K562 (cell line): ENCODE measurements around the gene MTFR2. TPM values are rescaled to one million over a fixed set of nuclear protein-coding genes. Genes with fewer than 3 reads are reported as not detected.

ENCODE experiments used
- ATAC-seq: fragments of 200-7000 bp; cut with Tn5 transposase; 3 replicates; pipeline ENCODE4 v1.9.1; 2020; ENCODE audit warnings: moderate library complexity
- BruUV-seq: library from RNA; stranded (reverse); fragments of 400-500 nt; replicated peaks from 2 replicates; lab custom pipeline; 2021; lab: Mats Ljungman, UMichigan
- CTCF ChIA-PET: fragments of 300-600 bp; formaldehyde crosslinking; extraction: SDS; loops from one replicate; lab custom pipeline; 2021; ENCODE audit warnings: low intra/inter-chr PET ratio; lab: Yijun Ruan, JAX
- POLR2A ChIA-PET: fragments of 300-600, 350-650 bp; sonication (Branson Sonifier 250); formaldehyde crosslinking; extraction: SDS; loops from one replicate; lab custom pipeline; 2021; ENCODE audit warnings: antibody characterized with exemption, inconsistent platforms; lab: Yijun Ruan, JAX
- DNase-seq, 4 experiments: peaks; one replicate each; pipeline versions ENCODE4 v3.0.0 to v3.0.0-alpha.2; 2011 to 2018; ENCODE audit warnings: low spot score in 3 of 4, mixed read lengths in 3 of 4; ENCODE audit errors: extremely low read depth in 1 of 4
- FAIRE-seq: peaks from 2 replicates; lab custom pipeline; 2011; peaks lifted over from hg19 to GRCh38; lab: Jason Lieb, UNC
- H2AFZ ChIP-seq: 2 replicates; pipeline ENCODE4 v1.6.0; 2011; ENCODE audit warnings: low read depth, low read length, control low read depth, inconsistent platforms
- H3K27ac ChIP-seq: fragments of 200-600 bp; 3 replicates; pipeline ENCODE4 v1.8.0; 2011; ENCODE audit warnings: low read depth, mild to moderate bottlenecking, control low read depth, inconsistent platforms, low read length, moderate library complexity, mixed read lengths; ENCODE audit errors: extremely low read depth
- H3K27me3 ChIP-seq, 2 experiments: fragments of 300-600 bp in 1 of 2; 2 replicates in 1 of 2; 3 replicates in 1 of 2; pipeline versions ENCODE4 v1.6.0 to v1.8.0; 2011; ENCODE audit warnings: inconsistent platforms in 2 of 2, low read length in 2 of 2, mild to moderate bottlenecking in 1 of 2, mixed read lengths in 1 of 2, moderate library complexity in 1 of 2; ENCODE audit not compliant: control insufficient read depth in 2 of 2, insufficient read depth in 2 of 2
- H3K36me3 ChIP-seq: fragments of 300-600 bp; 3 replicates; pipeline ENCODE4 v1.8.0; 2011; ENCODE audit warnings: mild to moderate bottlenecking, low read length, inconsistent platforms; ENCODE audit not compliant: control insufficient read depth, insufficient read depth
- H3K4me1 ChIP-seq, 2 experiments: fragments of 200-600 bp in 1 of 2; replicated peaks in 1 of 2; 2 replicates in 1 of 2; 3 replicates in 1 of 2; pipeline versions ENCODE4 v1.5.1 to v1.8.0; 2011; ENCODE audit warnings: inconsistent platforms in 2 of 2, low read length in 2 of 2, mild to moderate bottlenecking in 1 of 2, mixed read lengths in 1 of 2, moderate library complexity in 1 of 2; ENCODE audit not compliant: control insufficient read depth in 2 of 2, insufficient read depth in 2 of 2
- H3K4me2 ChIP-seq: 2 replicates; pipeline ENCODE4 v1.6.1; 2011; ENCODE audit warnings: low read length, control low read depth, inconsistent platforms, mixed read lengths; ENCODE audit not compliant: insufficient read depth
- H3K4me3 ChIP-seq: fragments of 200-600 bp; sonication (generic), shearing (Covaris generic); 2 replicates; pipeline ENCODE4 v1.5.1; 2016; ENCODE audit warnings: control low read depth, inconsistent platforms
- H3K79me2 ChIP-seq: fragments of 200-600 bp; 3 replicates; pipeline ENCODE4 v1.8.0; 2011; ENCODE audit warnings: low read length, inconsistent platforms; ENCODE audit not compliant: control insufficient read depth, insufficient read depth
- H3K9ac ChIP-seq, 2 experiments: 2 replicates each; pipeline versions ENCODE4 v1.6.0 to v1.6.1; 2011; ENCODE audit warnings: low read depth in 2 of 2, low read length in 2 of 2, control low read depth in 1 of 2, inconsistent platforms in 1 of 2, mild to moderate bottlenecking in 1 of 2, mixed read lengths in 1 of 2; ENCODE audit not compliant: insufficient read depth in 1 of 2
- H3K9me1 ChIP-seq: one replicate; pipeline ENCODE4 v1.6.0; 2011; ENCODE audit warnings: inconsistent platforms, mild to moderate bottlenecking, low read length, moderate library complexity; ENCODE audit not compliant: control insufficient read depth, insufficient read depth
- H3K9me3 ChIP-seq: replicated peaks from 2 replicates; pipeline ENCODE4 v1.5.1; 2011; ENCODE audit warnings: low read depth, low read length, inconsistent platforms; ENCODE audit not compliant: control insufficient read depth, insufficient read depth
- H4K20me1 ChIP-seq: replicated peaks from 2 replicates; pipeline ENCODE4 v1.6.1; 2011; ENCODE audit warnings: low read length, inconsistent platforms, mixed read lengths; ENCODE audit not compliant: control insufficient read depth, insufficient read depth
- ATF3 ChIP-seq, 2 experiments: fragments of 450-650 bp in 1 of 2; sonication (generic) in 1 of 2; formaldehyde crosslinking in 1 of 2; IDR thresholded peaks in 1 of 2; conservative IDR thresholded peaks in 1 of 2; 2 replicates each; pipeline versions ENCODE4 v1.6.1 to v1.8.1; 2016 to 2023; ENCODE audit warnings: mild to moderate bottlenecking in 2 of 2, moderate library complexity in 2 of 2, inconsistent platforms in 1 of 2, missing genetic modification reagents in 1 of 2
- GATAD2B ChIP-seq: fragments of 450-650 bp; IDR thresholded peaks from 2 replicates; pipeline ENCODE4 v1.6.1; 2017; ENCODE audit warnings: mild to moderate bottlenecking, borderline replicate concordance
- HDAC3 ChIP-seq: fragments of 450-650 bp; IDR thresholded peaks from 2 replicates; pipeline ENCODE4 v1.6.1; 2018; ENCODE audit warnings: borderline replicate concordance, mild to moderate bottlenecking, moderate library complexity; ENCODE audit not compliant: partially characterized antibody
- LCOR ChIP-seq: sonication (generic); formaldehyde crosslinking; IDR thresholded peaks from 2 replicates; pipeline ENCODE4 v1.8.0; 2022; ENCODE audit warnings: mild to moderate bottlenecking, missing genetic modification reagents
- MCM7 ChIP-seq, 2 experiments: fragments of 450-650 bp; IDR thresholded peaks; 2 replicates each; pipeline ENCODE4 v1.6.1; 2016 to 2018
- NFYB ChIP-seq: IDR thresholded peaks from 2 replicates; pipeline ENCODE4 v1.6.1; 2011; ENCODE audit warnings: mild to moderate bottlenecking, moderate library complexity; ENCODE audit not compliant: insufficient read length; ENCODE audit errors: extremely low read depth
- RUNX1 ChIP-seq: sonication (generic); IDR thresholded peaks from 2 replicates; pipeline ENCODE4 v1.6.1; 2016; ENCODE audit warnings: antibody characterized with exemption, low read depth
- ZNF707 ChIP-seq: fragments of 250-450 bp; sonication (Bioruptor Pico); conservative IDR thresholded peaks from 2 replicates; pipeline ENCODE4 v1.8.0; 2022; ENCODE audit warnings: inconsistent platforms, mild to moderate bottlenecking, moderate library complexity
- WGBS: fragments of 100-300 bp; shearing (Covaris generic); methylation state at CpG from one replicate; pipeline ENCODE4 v1.1.6; 2016; ENCODE audit warnings: low coverage, mixed read lengths; ENCODE audit not compliant: insufficient coverage; ENCODE audit errors: missing lambda C conversion rate; 5-methylcytosine and 5-hydroxymethylcytosine counted together
- in situ Hi-C: fragments of 300-500 bp; cut with MboI; formaldehyde crosslinking; loops from 4 replicates; pipeline ENCODE4 v1.15.0; 2018; ENCODE audit warnings: inconsistent platforms, mixed read lengths
- intact Hi-C: fragments of 100-400 bp; cut with micrococcal nuclease; formaldehyde crosslinking; loops from 2 replicates; pipeline ENCODE4 v1.14.2; 2022
- polyA plus RNA-seq, 8 experiments: library from polyadenylated mRNA; depleted of rRNA in 4 of 8; stranded (reverse) in 5 of 8; unstranded in 3 of 8; fragments of >200 nt; fragmentation: Nextera tagmentation in 2 of 8; fragmentation: Illumina TruSeq in 1 of 8; extraction: Ambion mirVana in 2 of 8; extraction: Trizol in 1 of 8; gene quantifications; 2 replicates each; pipeline versions ENCODE4 v1.2.1 to v1.2.3, GENCODE V29; 2011 to 2014; ENCODE audit warnings: inconsistent platforms in 1 of 8, missing spikeins in 1 of 8
- total RNA-seq, 7 experiments: library from RNA; depleted of rRNA in 6 of 7; stranded (reverse); fragments of >200 nt in 6 of 7; fragmentation: Illumina TruSeq in 2 of 7; extraction: Trizol in 2 of 7; gene quantifications; 2 replicates each; pipeline versions ENCODE4 v1.2.1 to v1.2.3, GENCODE V29; 2011 to 2021; ENCODE audit warnings: low replicate concordance in 1 of 7
- TF ChIP-seq, protein P1 (sequence below): fragments of 450-650 bp; IDR thresholded peaks from 2 replicates; pipeline ENCODE4 v1.6.1; 2016; ENCODE audit warnings: low read depth

Gene MTFR2
- total and polyA plus RNA-seq, 9 of the 15 experiments (the other 6 are each of a cell fraction or from before 2014, with no cell fraction given) = 10.1 to 63.3 (median 45.9) TPM

DNA sequence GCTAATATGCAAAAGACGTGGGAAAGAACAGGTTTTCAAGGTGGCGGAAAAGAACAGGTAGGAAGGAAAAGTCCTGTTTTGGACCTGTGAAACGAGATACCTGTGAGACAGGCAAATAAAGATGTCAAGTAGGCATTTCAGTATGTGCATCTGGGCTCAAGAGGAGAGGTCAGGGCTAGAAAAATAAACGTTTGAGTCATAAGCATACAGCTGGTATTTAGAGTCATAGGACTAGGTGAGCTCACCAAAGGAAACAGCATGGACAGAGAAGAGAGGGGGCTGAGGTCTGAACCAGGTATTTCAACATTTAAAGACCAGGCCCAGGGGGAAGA, 14.9 kb downstream of the MTFR2 start:
- H3K4me1 ChIP-seq = peaks cover 17 to 37% of the 10 kb centered on the region in 2 experiments
- H3K27ac ChIP-seq = peak overlapping the region; percentile 10; the same call in 1 of the 3 replicates
- no peaks in the 10 kb centered on the region for H3K27me3 ChIP-seq
- POLR2A ChIA-PET = interaction anchor here (0.7 to 7.2 kb wide), 8 partner anchors 10 to 740 kb away, joined by 3 to 74 read pairs (median 4); partner anchors contain the start of genes BCLAF1 and MTFR2
- intact Hi-C loops (no loop called here), in situ Hi-C loops (no loop called here)
- FAIRE-seq (no peak), ATAC-seq (no peak), DNase-seq (no peak)
- no peak overlapping the region for H3K9ac ChIP-seq
- no peaks in the 10 kb centered on the region for H3K9me1 ChIP-seq
- 49% methylated on average over 4 of the region's 4 CpGs for WGBS
- no peaks in the 10 kb centered on the region for H3K79me2 ChIP-seq
- no peak overlapping the region for H3K4me2 ChIP-seq
- H3K4me3 ChIP-seq = no peak overlapping the region
- no peaks in the 10 kb centered on the region; the same call in 1 of the 2 replicates for H4K20me1 ChIP-seq
- H3K9me3 ChIP-seq = no peaks in the 10 kb centered on the region
- BruUV-seq = no TSS peak
- H3K36me3 ChIP-seq = peaks cover 66% of the 10 kb centered on the region
- CTCF ChIA-PET = no interaction called here
- H2AFZ ChIP-seq = no peak overlapping the region
- TF ChIP-seq, protein P1, sequence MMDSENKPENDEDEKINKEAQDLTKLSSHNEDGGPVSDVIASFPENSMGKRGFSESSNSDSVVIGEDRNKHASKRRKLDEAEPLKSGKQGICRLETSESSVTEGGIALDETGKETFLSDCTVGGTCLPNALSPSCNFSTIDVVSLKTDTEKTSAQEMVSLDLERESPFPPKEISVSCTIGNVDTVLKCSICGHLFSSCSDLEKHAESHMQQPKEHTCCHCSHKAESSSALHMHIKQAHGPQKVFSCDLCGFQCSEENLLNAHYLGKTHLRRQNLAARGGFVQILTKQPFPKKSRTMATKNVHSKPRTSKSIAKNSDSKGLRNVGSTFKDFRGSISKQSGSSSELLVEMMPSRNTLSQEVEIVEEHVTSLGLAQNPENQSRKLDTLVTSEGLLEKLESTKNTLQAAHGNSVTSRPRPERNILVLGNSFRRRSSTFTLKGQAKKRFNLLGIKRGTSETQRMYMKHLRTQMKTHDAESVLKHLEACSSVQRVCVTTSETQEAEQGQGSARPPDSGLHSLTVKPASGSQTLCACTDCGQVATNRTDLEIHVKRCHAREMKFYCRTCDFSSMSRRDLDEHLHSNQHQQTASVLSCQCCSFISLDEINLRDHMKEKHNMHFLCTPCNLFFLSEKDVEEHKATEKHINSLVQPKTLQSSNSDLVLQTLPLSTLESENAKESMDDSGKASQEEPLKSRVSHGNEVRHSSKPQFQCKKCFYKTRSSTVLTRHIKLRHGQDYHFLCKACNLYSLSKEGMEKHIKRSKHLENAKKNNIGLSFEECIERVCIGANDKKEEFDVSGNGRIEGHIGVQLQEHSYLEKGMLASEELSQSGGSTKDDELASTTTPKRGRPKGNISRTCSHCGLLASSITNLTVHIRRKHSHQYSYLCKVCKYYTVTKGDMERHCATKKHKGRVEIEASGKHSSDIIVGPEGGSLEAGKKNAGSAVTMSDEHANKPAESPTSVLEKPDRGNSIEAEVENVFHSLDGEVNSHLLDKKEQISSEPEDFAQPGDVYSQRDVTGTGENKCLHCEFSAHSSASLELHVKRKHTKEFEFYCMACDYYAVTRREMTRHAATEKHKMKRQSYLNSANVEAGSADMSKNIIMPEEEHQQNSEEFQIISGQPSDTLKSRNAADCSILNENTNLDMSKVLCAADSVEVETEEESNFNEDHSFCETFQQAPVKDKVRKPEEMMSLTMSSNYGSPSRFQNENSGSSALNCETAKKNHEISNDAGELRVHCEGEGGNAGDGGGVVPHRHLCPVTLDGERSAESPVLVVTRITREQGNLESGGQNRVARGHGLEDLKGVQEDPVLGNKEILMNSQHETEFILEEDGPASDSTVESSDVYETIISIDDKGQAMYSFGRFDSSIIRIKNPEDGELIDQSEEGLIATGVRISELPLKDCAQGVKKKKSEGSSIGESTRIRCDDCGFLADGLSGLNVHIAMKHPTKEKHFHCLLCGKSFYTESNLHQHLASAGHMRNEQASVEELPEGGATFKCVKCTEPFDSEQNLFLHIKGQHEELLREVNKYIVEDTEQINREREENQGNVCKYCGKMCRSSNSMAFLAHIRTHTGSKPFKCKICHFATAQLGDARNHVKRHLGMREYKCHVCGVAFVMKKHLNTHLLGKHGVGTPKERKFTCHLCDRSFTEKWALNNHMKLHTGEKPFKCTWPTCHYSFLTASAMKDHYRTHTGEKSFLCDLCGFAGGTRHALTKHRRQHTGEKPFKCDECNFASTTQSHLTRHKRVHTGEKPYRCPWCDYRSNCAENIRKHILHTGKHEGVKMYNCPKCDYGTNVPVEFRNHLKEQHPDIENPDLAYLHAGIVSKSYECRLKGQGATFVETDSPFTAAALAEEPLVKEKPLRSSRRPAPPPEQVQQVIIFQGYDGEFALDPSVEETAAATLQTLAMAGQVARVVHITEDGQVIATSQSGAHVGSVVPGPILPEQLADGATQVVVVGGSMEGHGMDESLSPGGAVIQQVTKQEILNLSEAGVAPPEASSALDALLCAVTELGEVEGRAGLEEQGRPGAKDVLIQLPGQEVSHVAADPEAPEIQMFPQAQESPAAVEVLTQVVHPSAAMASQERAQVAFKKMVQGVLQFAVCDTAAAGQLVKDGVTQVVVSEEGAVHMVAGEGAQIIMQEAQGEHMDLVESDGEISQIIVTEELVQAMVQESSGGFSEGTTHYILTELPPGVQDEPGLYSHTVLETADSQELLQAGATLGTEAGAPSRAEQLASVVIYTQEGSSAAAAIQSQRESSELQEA = no peak
- TF ChIP-seq LCOR (CRISPR knock-in tag) = no peak
- TF ChIP-seq ZNF707 (CRISPR knock-in tag) = no peak
- TF ChIP-seq NFYB = no peak
- no peak for TF ChIP-seq HDAC3
- peak; percentile 69 for TF ChIP-seq ATF3 (IDR thresholded peaks at IDR 0.05)
- TF ChIP-seq ATF3 (CRISPR knock-in tag; conservative IDR thresholded peaks at IDR 0.05) = no peak
- no peak for TF ChIP-seq RUNX1
- no peak for TF ChIP-seq MCM7 (IDR thresholded peaks at IDR 0.05)
- TF ChIP-seq GATAD2B = no peak
